Small intestine (tissue), 7 donors: ENCODE data around the gene TNNI2. TPM values are rescaled to one million over a fixed set of nuclear protein-coding genes. Genes with fewer than 3 reads are reported as not detected.
"Not testable (repeated sequence)": the region's sequence is repeated elsewhere in the genome, so short reads cannot be mapped to it uniquely, and the experiment has no call there.

Experiments
- DNase-seq, 2 donors: peaks; one replicate each; pipeline versions ENCODE4 v3.0.0 to v3.0.0-alpha.2; 2013
- FAIRE-seq: peaks from 2 replicates; lab custom pipeline; 2012; peaks lifted over from hg19 to GRCh38; lab: Jason Lieb, UNC
- H3K27ac ChIP-seq, 3 donors: one replicate each; pipeline ENCODE4 v1.5.1; 2013; ENCODE audit warnings: low read length in 2 of 3, mild to moderate bottlenecking in 2 of 3, control low read depth in 1 of 3, inconsistent platforms in 1 of 3, low read depth in 1 of 3, moderate library complexity in 1 of 3
- H3K27me3 ChIP-seq, 3 donors: one replicate each; pipeline ENCODE4 v1.6.1; 2013; ENCODE audit warnings: low read length in 3 of 3, inconsistent platforms in 1 of 3; ENCODE audit not compliant: control insufficient read depth in 3 of 3, insufficient read depth in 3 of 3
- H3K36me3 ChIP-seq, 3 donors: one replicate each; pipeline ENCODE4 v1.6.1; 2013; ENCODE audit warnings: low read length in 3 of 3, inconsistent platforms in 1 of 3, low read depth in 1 of 3, mild to moderate bottlenecking in 1 of 3, moderate library complexity in 1 of 3; ENCODE audit not compliant: control insufficient read depth in 3 of 3, insufficient read depth in 2 of 3
- H3K4me1 ChIP-seq, 3 donors: one replicate each; pipeline ENCODE4 v1.6.1; 2013; ENCODE audit warnings: low read length in 2 of 3, inconsistent platforms in 1 of 3, low read depth in 1 of 3, mild to moderate bottlenecking in 1 of 3, moderate library complexity in 1 of 3; ENCODE audit not compliant: control insufficient read depth in 3 of 3, insufficient read depth in 2 of 3
- H3K4me3 ChIP-seq, 3 donors: one replicate each; pipeline ENCODE4 v1.5.1; 2013; ENCODE audit warnings: low read length in 3 of 3, control low read depth in 1 of 3, inconsistent platforms in 1 of 3, low read depth in 1 of 3, mild to moderate bottlenecking in 1 of 3, moderate library complexity in 1 of 3
- H3K9me3 ChIP-seq, 2 donors: one replicate each; pipeline ENCODE4 v1.6.1; 2013; ENCODE audit warnings: low read depth in 1 of 2, low read length in 1 of 2; ENCODE audit not compliant: control insufficient read depth in 2 of 2, insufficient read depth in 1 of 2
- WGBS, 3 donors: extraction: QIAGEN DNeasy Blood & Tissue Kit; methylation state at CpG; one replicate each; pipeline ENCODE4 v1.1.7; 2013; 5-methylcytosine and 5-hydroxymethylcytosine counted together
- polyA plus RNA-seq, 4 donors: library from polyadenylated mRNA; stranded (reverse) in 3 of 4; unstranded in 1 of 4; fragments of 200-250 nt in 3 of 4; fragments of 120-200 nt in 1 of 4; gene quantifications; one replicate each; pipeline versions ENCODE4 v1.2.1 to v1.2.3, GENCODE V29; 2013
- donor health status: healthy with polysubstance abuse.
- donor health status: control.
- donor health status: control.
- donor health status: Bipolar disorder and iron deficiency.
- donor health status: healthy.

The TNNI2 gene
- polyA plus RNA-seq, 4 donors, result 0.49 to 8.9 (median 8.2) TPM

DNA sequence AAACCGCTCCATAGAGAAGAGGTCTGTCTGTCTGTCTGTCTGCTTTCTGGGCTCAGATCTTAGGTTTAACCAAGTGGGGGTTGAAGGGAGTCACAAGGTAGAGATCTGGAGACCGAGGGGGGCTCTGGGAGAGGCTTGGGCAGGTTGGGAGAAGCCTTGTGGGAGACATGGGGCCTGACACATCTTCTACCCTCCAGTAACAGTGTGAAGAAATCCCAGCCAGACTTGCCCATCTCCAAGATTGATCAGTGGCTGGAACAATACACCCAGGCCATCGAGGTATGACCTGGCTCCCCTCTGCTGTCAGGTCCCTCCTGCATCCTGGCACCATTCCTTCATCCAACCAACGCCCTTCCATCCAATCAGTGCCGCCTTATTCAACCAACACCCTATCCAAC is 45.5 kb downstream of the TNNI2 start:
- WGBS, 3 donors, result 74 to 93% (median 86%) methylated on average over 5 of the region's 5 CpGs
- no peak for FAIRE-seq
- no peak for DNase-seq
- Histone ChIP-seq H3K9me3 (no peaks in the 10 kb centered on the region), H3K4me1 (peaks cover 0 to 21% (median 0%) of the 10 kb centered on the region in 3 donors), H3K27me3 (no peaks in the 10 kb centered on the region), H3K4me3 (no peak overlapping the region), H3K27ac (no peak overlapping the region), H3K36me3 (peaks cover 0 to 12% (median 0%) of the 10 kb centered on the region in 3 donors)

- H3K27me3 ChIP-seq, H3K27ac ChIP-seq, H3K9me3 ChIP-seq, H3K4me3 ChIP-seq, FAIRE-seq, DNase-seq: not testable (repeated sequence)
- peaks cover 0 to 12% (median 0%) of the 10 kb centered on the region in 3 donors for H3K36me3 ChIP-seq
- WGBS, 3 donors, result 84 to 90% (median 89%) methylated on average over 13 of the region's 13 CpGs
- H3K4me1 ChIP-seq, result peaks cover 0 to 11% (median 0%) of the 10 kb centered on the region in 3 donors
Measured at GRCh38 chr11:1886551-1886950, 47.8 kb downstream of the TNNI2 start.

- peaks cover 0 to 10% (median 0%) of the 10 kb centered on the region in 3 donors for H3K36me3 ChIP-seq
- H3K9me3 ChIP-seq, result no peaks in the 10 kb centered on the region
- H3K27me3 ChIP-seq, result peaks cover 0 to 3% (median 0%) of the 10 kb centered on the region in 3 donors
- H3K4me1 ChIP-seq, result peaks cover 0 to 2% (median 0%) of the 10 kb centered on the region in 3 donors
- DNase-seq (no peak), FAIRE-seq (no peak)
- 77 to 80% (median 77%) methylated on average over 11 of the region's 11 CpGs for WGBS, 3 donors
- no peak overlapping the region for H3K27ac ChIP-seq
- H3K4me3 ChIP-seq, result no peak overlapping the region
Measured at GRCh38 chr11:1887451-1888346, 48.9 kb downstream of the TNNI2 start.

GRCh38 chr11:1888347-1888753 is 49.6 kb downstream of the TNNI2 start:
- DNase-seq, result no peak
- peaks cover 0 to 8% (median 0%) of the 10 kb centered on the region in 3 donors for H3K36me3 ChIP-seq
- no peaks in the 10 kb centered on the region for H3K9me3 ChIP-seq
- H3K4me1 ChIP-seq, result no peaks in the 10 kb centered on the region
- no peak overlapping the region for H3K27ac ChIP-seq
- 46 to 66% (median 53%) methylated on average over 9 of the region's 9 CpGs for WGBS, 3 donors
- H3K4me3 ChIP-seq, result no peak overlapping the region
- H3K27me3 ChIP-seq, result peaks cover 0 to 3% (median 0%) of the 10 kb centered on the region in 3 donors
- no peak for FAIRE-seq

DNA sequence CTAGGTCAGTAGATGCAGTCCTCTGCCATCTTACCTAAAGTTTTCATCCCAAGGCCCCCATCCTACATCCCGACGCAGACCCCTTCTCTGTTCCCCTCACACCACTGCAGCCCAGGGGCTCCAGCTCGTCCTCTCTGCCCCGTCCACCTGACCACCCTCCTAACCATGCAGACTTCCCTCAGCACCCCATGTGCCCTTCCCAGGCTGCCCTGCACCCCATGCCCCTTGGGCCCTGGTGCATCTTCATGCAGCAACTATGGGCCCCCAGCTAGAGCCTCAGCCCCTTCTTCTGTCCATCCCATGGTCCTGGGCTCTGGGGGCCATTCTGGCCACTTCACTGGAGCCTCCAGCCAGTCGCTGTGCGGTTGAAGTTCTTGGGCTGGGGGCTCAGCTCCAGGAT is 50.0 kb downstream of the TNNI2 start:
- FAIRE-seq (no peak), DNase-seq (no peak)
- 82 to 85% (median 84%) methylated on average over 6 of the region's 6 CpGs for WGBS, 3 donors
- Histone ChIP-seq H3K4me1 (no peaks in the 10 kb centered on the region), H3K4me3 (no peak overlapping the region), H3K27ac (peak overlapping the region in 1 of 3 donors; percentile 1), H3K36me3 (peaks cover 0 to 8% (median 0%) of the 10 kb centered on the region in 3 donors), H3K27me3 (peaks cover 0 to 3% (median 0%) of the 10 kb centered on the region in 3 donors), H3K9me3 (no peaks in the 10 kb centered on the region)

DNA sequence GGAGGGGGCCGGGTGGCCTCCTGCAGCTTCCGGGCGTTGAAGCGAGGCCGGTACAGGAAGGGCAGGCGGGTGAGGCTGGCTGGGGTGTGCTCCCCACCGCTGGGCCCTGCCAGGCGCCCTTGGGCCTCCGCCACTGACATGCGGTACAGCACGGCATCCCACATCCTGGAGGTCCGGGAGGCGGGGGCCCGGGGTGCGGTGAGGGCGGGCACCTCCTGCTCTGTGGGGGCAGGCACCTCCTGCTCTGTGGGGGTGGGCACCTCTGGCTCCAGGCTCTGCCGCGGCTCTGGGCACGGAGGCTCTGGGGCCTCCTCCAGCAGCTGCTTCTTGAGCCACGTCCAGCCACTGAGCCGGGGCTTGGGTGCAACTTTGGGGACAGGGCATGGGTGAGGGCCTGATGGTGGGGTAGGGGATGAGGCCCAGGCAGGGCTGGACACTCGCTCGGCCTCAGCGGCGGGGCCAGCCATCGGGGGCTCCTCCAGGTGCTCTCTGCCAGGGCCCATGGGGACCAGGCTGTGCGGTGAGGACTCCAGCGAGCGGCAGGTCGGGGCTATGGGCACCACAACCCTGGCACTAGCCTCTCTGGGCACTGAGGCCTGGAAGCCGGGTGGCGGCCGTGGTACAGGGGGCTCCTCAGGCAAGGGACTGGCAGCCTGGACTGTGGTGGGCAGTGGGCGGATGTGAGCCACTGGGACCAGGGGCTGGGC is 50.6 kb downstream of the TNNI2 start:
- Histone ChIP-seq H3K4me3 (no peak overlapping the region), H3K27me3 (peaks cover 0 to 3% (median 0%) of the 10 kb centered on the region in 3 donors), H3K9me3 (no peaks in the 10 kb centered on the region), H3K4me1 (no peaks in the 10 kb centered on the region), H3K27ac (no peak overlapping the region), H3K36me3 (peaks cover 0 to 5% (median 0%) of the 10 kb centered on the region in 3 donors)
- FAIRE-seq, result no peak
- WGBS, 3 donors, result 69 to 82% (median 70%) methylated on average over 29 to 34 of the region's 34 CpGs
- DNase-seq, result peak in 1 of 2 donors; percentile 8

DNA sequence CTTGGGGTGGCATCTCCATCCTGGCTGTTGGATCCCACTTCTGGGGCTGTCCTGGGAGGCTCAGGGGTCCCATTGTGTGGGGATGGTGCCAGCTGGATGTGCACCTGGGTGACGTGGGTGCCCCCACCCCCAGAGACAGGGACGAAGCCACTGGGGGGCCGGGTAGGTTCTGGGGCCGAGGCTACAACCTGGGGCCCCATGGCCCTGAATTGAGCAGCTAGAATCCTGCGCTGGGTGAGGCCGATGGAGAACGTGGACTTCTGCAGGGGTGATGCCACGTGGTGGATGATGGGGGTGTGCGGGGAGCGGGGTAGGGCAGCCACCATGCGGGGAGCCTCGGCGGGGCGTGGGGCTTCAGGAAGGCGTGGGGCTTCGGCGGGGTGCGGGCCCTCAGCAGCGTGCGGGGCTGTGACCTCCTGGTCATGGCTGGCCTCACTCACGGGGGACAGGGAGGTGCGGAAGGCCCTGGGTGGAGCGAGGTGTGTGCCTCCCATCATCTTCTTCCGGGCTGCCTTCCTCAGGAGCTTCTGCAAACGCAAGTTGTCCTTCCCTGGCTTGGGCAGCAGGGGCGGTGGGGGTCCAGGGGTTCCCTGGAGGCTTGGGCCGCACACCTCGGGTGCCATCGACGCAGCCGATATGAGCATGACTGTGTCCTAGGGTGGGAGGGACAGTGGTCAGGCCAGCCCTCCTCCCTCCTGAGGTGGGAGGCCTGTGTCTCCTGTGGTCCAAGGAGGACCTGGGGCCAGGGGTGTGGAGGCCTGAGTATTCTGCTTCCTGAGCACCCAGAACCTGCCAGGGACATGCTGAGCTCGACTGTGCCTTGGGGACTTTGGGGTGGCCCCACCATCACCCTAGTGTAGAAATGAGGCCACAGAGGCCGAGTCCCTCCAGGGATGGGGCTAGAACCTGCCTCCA is 51.4 kb downstream of the TNNI2 start:
- peaks cover 0 to 3% (median 0%) of the 10 kb centered on the region in 3 donors for H3K27me3 ChIP-seq
- FAIRE-seq (no peak), DNase-seq (no peak)
- H3K4me1 ChIP-seq, result no peaks in the 10 kb centered on the region
- no peak overlapping the region for H3K27ac ChIP-seq
- H3K36me3 ChIP-seq, result peaks cover 0 to 5% (median 0%) of the 10 kb centered on the region in 3 donors
- WGBS, 3 donors, result 69 to 82% (median 73%) methylated on average over 28 to 33 of the region's 33 CpGs
- no peaks in the 10 kb centered on the region for H3K9me3 ChIP-seq
- no peak overlapping the region for H3K4me3 ChIP-seq
